Measurements from ENCODE around the gene TSPO2. TPM values are rescaled to one million over a fixed set of nuclear protein-coding genes. Genes with fewer than 3 reads are reported as not detected.

The TSPO2 gene
- total RNA-seq, 3 donors from 2014 or later = not detected

- Histone ChIP-seq H3K4me3 (no peak overlapping the region), H3K27me3 (no peaks in the 10 kb centered on the region), H3K9me3 (no peaks in the 10 kb centered on the region), H3K4me1 (no peaks in the 10 kb centered on the region), H3K27ac (no peak overlapping the region), H3K36me3 (no peaks in the 10 kb centered on the region)
- no peak for DNase-seq (ENCODE audit: low spot score in 2 of 2)
- intact Hi-C loops (cut with DNase I; ENCODE audit: low total_unique reads) = no loop called here
- TF ChIP-seq POLR2AphosphoS5 (IDR thresholded peaks at IDR 0.05) (no peak), POLR2A (IDR thresholded peaks at IDR 0.05) (no peak)
- TF ChIP-seq, protein P1, sequence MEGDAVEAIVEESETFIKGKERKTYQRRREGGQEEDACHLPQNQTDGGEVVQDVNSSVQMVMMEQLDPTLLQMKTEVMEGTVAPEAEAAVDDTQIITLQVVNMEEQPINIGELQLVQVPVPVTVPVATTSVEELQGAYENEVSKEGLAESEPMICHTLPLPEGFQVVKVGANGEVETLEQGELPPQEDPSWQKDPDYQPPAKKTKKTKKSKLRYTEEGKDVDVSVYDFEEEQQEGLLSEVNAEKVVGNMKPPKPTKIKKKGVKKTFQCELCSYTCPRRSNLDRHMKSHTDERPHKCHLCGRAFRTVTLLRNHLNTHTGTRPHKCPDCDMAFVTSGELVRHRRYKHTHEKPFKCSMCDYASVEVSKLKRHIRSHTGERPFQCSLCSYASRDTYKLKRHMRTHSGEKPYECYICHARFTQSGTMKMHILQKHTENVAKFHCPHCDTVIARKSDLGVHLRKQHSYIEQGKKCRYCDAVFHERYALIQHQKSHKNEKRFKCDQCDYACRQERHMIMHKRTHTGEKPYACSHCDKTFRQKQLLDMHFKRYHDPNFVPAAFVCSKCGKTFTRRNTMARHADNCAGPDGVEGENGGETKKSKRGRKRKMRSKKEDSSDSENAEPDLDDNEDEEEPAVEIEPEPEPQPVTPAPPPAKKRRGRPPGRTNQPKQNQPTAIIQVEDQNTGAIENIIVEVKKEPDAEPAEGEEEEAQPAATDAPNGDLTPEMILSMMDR (IDR thresholded peaks at IDR 0.05) = no peak
Measured at GRCh38 chr6:41050536-41050935, 8.3 kb downstream of the TSPO2 start.

DNA sequence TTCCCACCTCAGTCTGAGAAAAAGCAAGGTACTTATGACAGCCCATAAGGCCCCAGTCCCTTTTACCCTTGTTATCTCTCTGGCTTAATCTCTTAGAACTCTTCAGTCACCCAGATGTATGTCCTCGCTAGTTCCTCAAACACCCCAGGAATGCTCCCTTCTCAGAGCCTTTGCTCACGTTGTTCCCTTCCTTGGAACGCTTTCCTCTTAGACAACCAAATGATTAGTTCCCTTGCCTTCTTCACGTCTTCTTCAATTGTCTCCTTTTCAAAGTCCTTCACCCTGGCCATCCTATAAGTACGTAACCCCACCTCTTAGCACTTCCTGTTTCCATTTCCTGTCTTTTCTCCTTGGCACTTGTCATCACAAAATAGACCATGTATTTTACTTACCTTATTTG, 9.6 kb downstream of the TSPO2 start:
- no peak overlapping the region for H3K4me3 ChIP-seq
- no peak for TF ChIP-seq POLR2AphosphoS5 (IDR thresholded peaks at IDR 0.05)
- TF ChIP-seq, protein P1 (IDR thresholded peaks at IDR 0.05) = no peak
- no peak for TF ChIP-seq POLR2A (IDR thresholded peaks at IDR 0.05)
- H3K9me3 ChIP-seq = no peaks in the 10 kb centered on the region
- H3K27ac ChIP-seq = no peak overlapping the region
- no peaks in the 10 kb centered on the region for H3K36me3 ChIP-seq
- H3K27me3 ChIP-seq = no peaks in the 10 kb centered on the region
- intact Hi-C loops (cut with DNase I; ENCODE audit: low total_unique reads) = no loop called here
- H3K4me1 ChIP-seq = no peaks in the 10 kb centered on the region
- DNase-seq (ENCODE audit: low spot score in 2 of 2) = no peak

DNA sequence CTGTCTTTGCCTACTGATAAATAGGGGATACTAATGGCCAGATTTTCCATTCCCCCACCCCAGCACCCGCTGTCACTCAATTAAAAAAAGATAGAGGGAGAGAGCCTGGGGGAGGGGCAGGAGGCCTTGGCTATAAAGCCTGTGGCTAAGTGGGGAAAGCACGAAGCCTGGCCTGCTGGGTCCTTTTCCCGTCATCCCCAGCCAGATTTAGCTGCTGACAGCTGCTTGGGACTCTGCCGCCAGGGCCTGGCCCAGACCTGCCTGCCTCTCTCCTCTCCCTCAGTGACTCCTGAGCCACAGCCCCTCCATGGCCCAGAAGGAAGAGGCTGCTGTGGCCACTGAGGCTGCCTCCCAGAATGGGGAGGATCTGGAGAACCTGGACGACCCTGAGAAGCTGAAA, 10.8 kb downstream of the TSPO2 start, which contains the start of gene APOBEC2:
Gene APOBEC2, plus strand, starts transcription at position 162 of the 400 bp plus-strand sequence. Its CDS starts 146 bp downstream, at position 308.
- Histone ChIP-seq H3K9me3 (no peaks in the 10 kb centered on the region), H3K27me3 (no peaks in the 10 kb centered on the region), H3K4me1 (no peaks in the 10 kb centered on the region), H3K4me3 (no peak within 1 kb of the TSS), H3K27ac (no peak within 1 kb of the TSS), H3K36me3 (no peaks in the 10 kb centered on the region)
- DNase-seq (ENCODE audit: low spot score in 2 of 2) = no peak
- TF ChIP-seq, protein P1 (IDR thresholded peaks at IDR 0.05) = no peak
- TF ChIP-seq POLR2A (IDR thresholded peaks at IDR 0.05) (no peak), POLR2AphosphoS5 (IDR thresholded peaks at IDR 0.05) (no peak)
- intact Hi-C loops (cut with DNase I; ENCODE audit: low total_unique reads) = no loop called here

GRCh38 chr6:41054511-41054910, 12.2 kb downstream of the TSPO2 start:
- Histone ChIP-seq H3K9me3 (no peaks in the 10 kb centered on the region), H3K4me1 (no peaks in the 10 kb centered on the region), H3K27ac (no peak overlapping the region), H3K27me3 (no peaks in the 10 kb centered on the region), H3K36me3 (no peaks in the 10 kb centered on the region), H3K4me3 (no peak overlapping the region)
- intact Hi-C loops (cut with DNase I; ENCODE audit: low total_unique reads) = no loop called here
- no peak for TF ChIP-seq POLR2AphosphoS5 (IDR thresholded peaks at IDR 0.05)
- TF ChIP-seq, protein P1 (IDR thresholded peaks at IDR 0.05) = no peak
- TF ChIP-seq POLR2A (IDR thresholded peaks at IDR 0.05) = no peak
- no peak for DNase-seq (ENCODE audit: low spot score in 2 of 2)

DNA sequence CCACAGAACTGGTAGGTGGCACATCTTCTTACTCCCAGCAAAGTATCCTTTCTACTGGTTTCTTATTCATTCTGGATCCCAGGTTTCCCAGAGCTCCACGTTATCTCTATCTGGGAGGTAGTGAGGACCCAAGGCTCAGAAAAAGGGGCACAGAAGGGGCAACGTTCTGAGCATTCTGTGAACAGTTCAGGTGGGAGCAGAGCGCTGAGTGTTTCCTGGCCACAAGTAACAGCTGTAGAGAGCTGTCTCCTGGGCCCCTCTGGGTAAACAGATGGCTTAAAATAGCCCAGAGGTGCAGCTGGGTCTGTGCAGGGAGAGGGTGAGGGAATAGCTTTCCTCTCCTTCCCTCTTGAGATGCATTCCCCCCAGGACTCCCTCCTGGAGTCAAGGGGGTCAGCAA, 12.9 kb downstream of the TSPO2 start:
- no peak overlapping the region for H3K27ac ChIP-seq
- H3K9me3 ChIP-seq = no peaks in the 10 kb centered on the region
- H3K4me3 ChIP-seq = no peak overlapping the region
- no peak for DNase-seq (ENCODE audit: low spot score in 2 of 2)
- no peak for TF ChIP-seq POLR2A (IDR thresholded peaks at IDR 0.05)
- TF ChIP-seq, protein P1 (IDR thresholded peaks at IDR 0.05) = no peak
- TF ChIP-seq POLR2AphosphoS5 (IDR thresholded peaks at IDR 0.05) = no peak
- no peaks in the 10 kb centered on the region for H3K4me1 ChIP-seq
- intact Hi-C loops (cut with DNase I; ENCODE audit: low total_unique reads) = no loop called here
- no peaks in the 10 kb centered on the region for H3K36me3 ChIP-seq
- no peaks in the 10 kb centered on the region for H3K27me3 ChIP-seq
